GM18508 (cell line): ENCODE measurements around the gene KIF26B.
"Not testable (repeated sequence)": the region's sequence is repeated elsewhere in the genome, so short reads cannot be mapped to it uniquely, and the experiment has no call there.

ENCODE experiments used
- ATAC-seq: cut with Tn5 transposase; IDR thresholded peaks from one replicate; pipeline ENCODE4 v1.9.1; 2021; ENCODE audit warnings: moderate number of reproducible peaks; ENCODE audit not compliant: insufficient read depth, unreplicated experiment

Gene KIF26B

GRCh38 chr1:245306020-245306419, 151.2 kb downstream of the KIF26B start:
- no peak for ATAC-seq

- no peak for ATAC-seq
Observed at GRCh38 chr1:245306628-245307410, 152.0 kb downstream of the KIF26B start.

- no peak for ATAC-seq
Observed at GRCh38 chr1:245310571-245311531, 156.1 kb downstream of the KIF26B start.

GRCh38 chr1:245311887-245312536, 157.2 kb downstream of the KIF26B start:
- ATAC-seq, result no peak

GRCh38 chr1:245313576-245313975, 158.8 kb downstream of the KIF26B start:
- no peak for ATAC-seq

GRCh38 chr1:245316784-245317183, 162.0 kb downstream of the KIF26B start:
- no peak for ATAC-seq

GRCh38 chr1:245317217-245317616, 162.4 kb downstream of the KIF26B start:
- no peak for ATAC-seq

GRCh38 chr1:245319094-245319493, 164.3 kb downstream of the KIF26B start:
- ATAC-seq, result no peak

GRCh38 chr1:245322673-245323072, 167.9 kb downstream of the KIF26B start:
- no peak for ATAC-seq

- not testable (repeated sequence) for ATAC-seq
Observed at GRCh38 chr1:245323765-245324164, 169.0 kb downstream of the KIF26B start.

- no peak for ATAC-seq
Observed at GRCh38 chr1:245325922-245326795, 171.4 kb downstream of the KIF26B start.

- no peak for ATAC-seq
Observed at GRCh38 chr1:245327360-245327759, 172.6 kb downstream of the KIF26B start.

GRCh38 chr1:245327842-245328241, 173.1 kb downstream of the KIF26B start:
- no peak for ATAC-seq

- no peak for ATAC-seq
Observed at GRCh38 chr1:245330951-245331350, 176.2 kb downstream of the KIF26B start.

- no peak for ATAC-seq
Observed at GRCh38 chr1:245332085-245332484, 177.3 kb downstream of the KIF26B start.

- ATAC-seq, result no peak
Observed at GRCh38 chr1:245332513-245332912, 177.7 kb downstream of the KIF26B start.

GRCh38 chr1:245334235-245334634, 179.4 kb downstream of the KIF26B start:
- no peak for ATAC-seq

GRCh38 chr1:245334827-245335490, 180.2 kb downstream of the KIF26B start:
- ATAC-seq, result no peak

GRCh38 chr1:245335684-245336083, 180.9 kb downstream of the KIF26B start:
- ATAC-seq, result not testable (repeated sequence)
